ENCODE results near the gene AUNIP.

GRCh38 chr1:25854554-25854953, 4.7 kb downstream of the AUNIP start:
- no peak for TF ChIP-seq EZH2 (optimal IDR thresholded peaks at IDR 0.05; ENCODE audit: low read depth, low read length)
- TF ChIP-seq CTCF (IDR thresholded peaks at IDR 0.05; ENCODE audit: low read length): no peak
- no peak for TF ChIP-seq EZH2phosphoT487 (IDR thresholded peaks at IDR 0.05; ENCODE audit: low read length)
